ENCODE measurements around the gene ISG15.

Gene ISG15

DNA sequence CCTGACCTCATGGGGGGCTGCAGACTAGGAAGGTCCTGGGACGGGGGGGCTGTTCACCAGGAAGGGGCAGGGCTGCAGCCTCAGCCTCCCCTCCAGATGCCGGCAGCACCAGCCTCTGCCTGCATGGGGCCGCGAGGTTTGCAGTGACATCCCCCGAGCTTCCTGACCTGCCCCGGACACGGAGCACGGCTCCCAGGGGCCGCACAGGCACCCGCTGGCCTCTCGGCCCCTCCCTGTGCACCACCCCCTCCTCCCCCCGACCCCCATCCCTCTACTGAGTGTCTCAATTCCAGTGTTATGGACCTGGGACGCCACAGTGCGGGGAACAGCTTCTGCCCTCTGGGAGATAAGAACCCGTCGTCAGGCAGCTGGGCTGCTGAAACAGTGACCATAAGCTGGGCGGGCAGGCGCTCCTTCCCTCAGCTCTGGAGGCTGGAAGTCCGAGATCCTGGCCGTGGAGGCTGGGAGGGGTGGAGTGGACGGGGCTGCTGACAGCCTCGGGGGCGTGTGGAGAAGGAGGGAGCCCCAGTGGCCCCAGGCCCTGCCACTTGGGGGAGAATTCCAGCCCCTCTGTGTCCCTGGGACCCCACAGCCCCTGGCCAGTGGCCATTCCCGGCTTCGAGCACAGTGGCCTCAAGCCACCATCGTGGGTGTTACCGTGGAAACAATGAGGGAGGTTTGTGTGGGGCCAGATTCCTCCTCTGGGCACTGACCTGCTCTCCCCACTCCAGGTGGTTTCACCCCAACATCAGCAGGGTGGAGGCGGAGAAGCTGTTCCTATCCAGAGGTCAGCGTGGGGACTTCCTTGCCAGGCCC, 49.3 kb downstream of the ISG15 start:
- no peak overlapping the region for H3K4me3 ChIP-seq (ENCODE audit: low read length)
- no peak for DNase-seq (ENCODE audit: low read depth)

DNA sequence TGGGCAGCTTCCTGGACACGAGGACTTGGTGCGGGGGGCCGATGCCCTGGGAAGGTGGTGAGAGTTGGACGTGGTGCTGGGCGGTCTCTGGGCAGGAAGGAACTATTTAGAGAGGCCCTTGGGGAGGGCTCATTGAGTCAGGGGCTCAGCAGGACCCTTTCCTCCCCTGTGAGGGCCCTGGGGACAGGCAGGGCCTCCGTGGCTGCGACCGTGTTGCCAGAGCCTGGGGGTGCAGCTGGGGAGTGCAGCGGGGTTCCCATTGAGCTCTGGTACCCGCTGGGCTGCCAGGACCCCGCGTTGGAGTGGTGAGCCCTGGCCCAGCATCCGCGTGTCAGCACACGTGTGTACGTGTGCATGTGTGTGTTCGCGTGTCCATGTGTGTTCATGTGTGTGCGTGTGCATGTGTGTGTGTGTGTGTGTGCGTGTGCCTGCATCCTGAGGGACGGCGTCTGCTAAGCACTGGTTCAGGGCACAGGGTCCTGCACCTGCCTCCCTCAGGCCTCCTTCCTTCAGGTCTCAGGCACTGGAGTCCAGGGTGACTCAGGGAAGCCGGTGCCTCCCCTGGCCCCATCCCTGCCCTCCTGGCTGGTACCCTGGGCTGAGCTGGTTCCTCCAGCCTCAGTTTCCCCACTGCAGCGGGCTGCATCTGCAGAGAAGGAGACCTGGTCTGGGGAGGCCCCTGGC, 50.1 kb downstream of the ISG15 start:
- DNase-seq (ENCODE audit: low read depth), result no peak
- no peak overlapping the region for H3K4me3 ChIP-seq (ENCODE audit: low read length)
- TF ChIP-seq, protein P1, sequence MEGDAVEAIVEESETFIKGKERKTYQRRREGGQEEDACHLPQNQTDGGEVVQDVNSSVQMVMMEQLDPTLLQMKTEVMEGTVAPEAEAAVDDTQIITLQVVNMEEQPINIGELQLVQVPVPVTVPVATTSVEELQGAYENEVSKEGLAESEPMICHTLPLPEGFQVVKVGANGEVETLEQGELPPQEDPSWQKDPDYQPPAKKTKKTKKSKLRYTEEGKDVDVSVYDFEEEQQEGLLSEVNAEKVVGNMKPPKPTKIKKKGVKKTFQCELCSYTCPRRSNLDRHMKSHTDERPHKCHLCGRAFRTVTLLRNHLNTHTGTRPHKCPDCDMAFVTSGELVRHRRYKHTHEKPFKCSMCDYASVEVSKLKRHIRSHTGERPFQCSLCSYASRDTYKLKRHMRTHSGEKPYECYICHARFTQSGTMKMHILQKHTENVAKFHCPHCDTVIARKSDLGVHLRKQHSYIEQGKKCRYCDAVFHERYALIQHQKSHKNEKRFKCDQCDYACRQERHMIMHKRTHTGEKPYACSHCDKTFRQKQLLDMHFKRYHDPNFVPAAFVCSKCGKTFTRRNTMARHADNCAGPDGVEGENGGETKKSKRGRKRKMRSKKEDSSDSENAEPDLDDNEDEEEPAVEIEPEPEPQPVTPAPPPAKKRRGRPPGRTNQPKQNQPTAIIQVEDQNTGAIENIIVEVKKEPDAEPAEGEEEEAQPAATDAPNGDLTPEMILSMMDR (IDR thresholded peaks at IDR 0.05; ENCODE audit: insufficient read depth, low read depth, low read length, missing control alignments), result no peak

More for the DNA sequence above, 49.3 kb downstream of the ISG15 start:
- TF ChIP-seq, protein P1 (IDR thresholded peaks at IDR 0.05; ENCODE audit: insufficient read depth, low read depth, low read length, missing control alignments), result no peak
